Measurements from ENCODE around the gene TMEM232.

Gene TMEM232

DNA sequence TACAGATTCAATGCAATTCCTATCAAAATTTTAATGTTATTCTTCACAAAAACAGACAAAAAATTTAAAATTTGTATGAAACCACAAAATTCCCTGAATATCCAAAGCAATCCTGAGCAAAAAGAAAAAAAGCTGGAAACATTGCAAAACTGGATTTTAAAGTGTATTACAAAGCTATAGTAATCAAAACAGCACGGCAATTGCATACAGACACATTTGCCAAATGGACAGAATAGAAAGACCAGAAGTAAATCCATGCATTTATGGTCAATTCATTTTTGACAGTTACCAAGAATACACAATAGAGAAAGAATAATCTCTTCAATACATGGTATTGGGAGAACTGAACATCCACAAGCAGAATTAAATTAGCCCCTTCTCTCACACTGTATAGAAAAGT lies 110.5 kb downstream of the TMEM232 start:
- H3K9ac ChIP-seq (ENCODE audit: low read depth, low read length, poor library complexity), result no peak overlapping the region
- no peak overlapping the region for H2BK12ac ChIP-seq (ENCODE audit: low read length)
- H3K14ac ChIP-seq (ENCODE audit: low read length), result no peak overlapping the region
- H3K4me3 ChIP-seq (ENCODE audit: low read length in 2 of 2), result no peak overlapping the region
- no peak overlapping the region for H2AFZ ChIP-seq (ENCODE audit: low read length)
- H3K9me3 ChIP-seq (replicated peaks in 1 of 2; ENCODE audit: control insufficient read depth in 2 of 2, insufficient read depth in 1 of 2, low read depth in 1 of 2, low read length in 2 of 2), result peaks cover 0 to 13% of the 10 kb centered on the region in 2 donors
- no peak overlapping the region for H3K18ac ChIP-seq (ENCODE audit: low read length)
- no peak overlapping the region for H2BK5ac ChIP-seq (ENCODE audit: low read length)
- no peak overlapping the region for H3K23ac ChIP-seq (ENCODE audit: low read depth, low read length, poor library complexity)
- DNase-seq (ENCODE audit: low spot score), result no peak
- H3K4me1 ChIP-seq (ENCODE audit: control insufficient read depth in 2 of 2, insufficient read depth in 1 of 2, low read depth in 1 of 2, low read length in 2 of 2), result peaks cover 0 to 3% of the 10 kb centered on the region in 2 donors
- no peak overlapping the region for H3K4ac ChIP-seq (ENCODE audit: low read length)
- H2AK5ac ChIP-seq (ENCODE audit: low read depth, low read length), result no peak overlapping the region
- H3K4me2 ChIP-seq (ENCODE audit: insufficient read depth, low read length, poor library complexity, severe bottlenecking), result no peak overlapping the region
- no peaks in the 10 kb centered on the region for H3K36me3 ChIP-seq (replicated peaks in 1 of 2; ENCODE audit: control insufficient read depth in 2 of 2, insufficient read depth in 2 of 2, low read length in 2 of 2)
- H2BK15ac ChIP-seq (ENCODE audit: low read length), result no peak overlapping the region
- no peak overlapping the region for H4K8ac ChIP-seq (ENCODE audit: low read depth, low read length)
- no CpG with 5 or more reads among the region's 1 CpG for WGBS, 2 donors (ENCODE audit: extremely low coverage in 2 of 2, insufficient read length in 2 of 2, insufficient replicate concordance in 1 of 2)
- H2BK120ac ChIP-seq (ENCODE audit: low read depth, low read length), result no peak overlapping the region
- no peak overlapping the region for H4K91ac ChIP-seq (ENCODE audit: low read depth, low read length, poor library complexity)
- H3K79me1 ChIP-seq (ENCODE audit: low read depth, low read length), result no peaks in the 10 kb centered on the region
- no peak overlapping the region for H3K27ac ChIP-seq (replicated peaks; ENCODE audit: low read length)
- no peaks in the 10 kb centered on the region for H3K27me3 ChIP-seq (ENCODE audit: control insufficient read depth in 3 of 3, insufficient read depth in 3 of 3, low read depth in 1 of 3, low read length in 3 of 3)

DNA sequence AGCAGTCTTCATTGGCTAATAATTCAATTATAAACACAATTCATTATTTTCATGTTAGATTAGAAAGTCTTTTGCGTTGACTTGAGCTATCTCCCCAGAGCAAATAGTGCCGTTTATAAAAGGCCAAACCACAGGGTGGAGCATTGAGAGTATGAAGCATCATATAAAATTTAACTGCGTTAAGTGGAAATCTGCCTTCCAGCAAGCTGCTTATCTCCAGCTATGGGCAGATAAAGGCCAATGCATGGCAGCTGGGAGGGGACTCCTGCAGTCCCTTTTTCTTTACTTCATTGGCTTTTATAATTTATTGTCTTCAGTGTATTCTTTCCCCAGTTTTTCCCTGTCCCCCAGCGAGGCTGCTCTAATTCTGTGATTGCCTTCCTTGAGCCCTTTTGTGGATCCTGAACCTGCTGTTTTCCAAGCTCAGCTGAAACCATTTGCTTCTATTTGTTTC lies 113.7 kb downstream of the TMEM232 start:
- Histone ChIP-seq H3K27me3 (ENCODE audit: control insufficient read depth in 3 of 3, insufficient read depth in 3 of 3, low read depth in 1 of 3, low read length in 3 of 3) (no peaks in the 10 kb centered on the region), H2BK12ac (ENCODE audit: low read length) (no peak overlapping the region), H4K91ac (ENCODE audit: low read depth, low read length, poor library complexity) (no peak overlapping the region), H2AK5ac (ENCODE audit: low read depth, low read length) (no peak overlapping the region), H2BK5ac (ENCODE audit: low read length) (no peak overlapping the region), H3K4me3 (ENCODE audit: low read length in 2 of 2) (no peak overlapping the region), H3K14ac (ENCODE audit: low read length) (no peak overlapping the region), H3K9ac (ENCODE audit: low read depth, low read length, poor library complexity) (no peak overlapping the region), H3K9me3 (replicated peaks in 1 of 2; ENCODE audit: control insufficient read depth in 2 of 2, insufficient read depth in 1 of 2, low read depth in 1 of 2, low read length in 2 of 2) (peaks cover 0 to 13% of the 10 kb centered on the region in 2 donors), H3K4ac (ENCODE audit: low read length) (no peak overlapping the region), H3K36me3 (replicated peaks in 1 of 2; ENCODE audit: control insufficient read depth in 2 of 2, insufficient read depth in 2 of 2, low read length in 2 of 2) (no peaks in the 10 kb centered on the region), H3K79me1 (ENCODE audit: low read depth, low read length) (no peaks in the 10 kb centered on the region), H3K4me1 (ENCODE audit: control insufficient read depth in 2 of 2, insufficient read depth in 1 of 2, low read depth in 1 of 2, low read length in 2 of 2) (peaks cover 0 to 3% of the 10 kb centered on the region in 2 donors), H3K18ac (ENCODE audit: low read length) (no peak overlapping the region), H4K8ac (ENCODE audit: low read depth, low read length) (no peak overlapping the region), H2BK120ac (ENCODE audit: low read depth, low read length) (no peak overlapping the region), H3K27ac (replicated peaks; ENCODE audit: low read length) (no peak overlapping the region), H2BK15ac (ENCODE audit: low read length) (no peak overlapping the region), H3K4me2 (ENCODE audit: insufficient read depth, low read length, poor library complexity, severe bottlenecking) (no peak overlapping the region), H3K23ac (ENCODE audit: low read depth, low read length, poor library complexity) (no peak overlapping the region), H2AFZ (ENCODE audit: low read length) (peak overlapping the region; percentile 40)
- no CpG with 5 or more reads among the region's 4 CpGs for WGBS, 2 donors (ENCODE audit: extremely low coverage in 2 of 2, insufficient read length in 2 of 2, insufficient replicate concordance in 1 of 2)
- no peak for DNase-seq (ENCODE audit: low spot score)

DNA sequence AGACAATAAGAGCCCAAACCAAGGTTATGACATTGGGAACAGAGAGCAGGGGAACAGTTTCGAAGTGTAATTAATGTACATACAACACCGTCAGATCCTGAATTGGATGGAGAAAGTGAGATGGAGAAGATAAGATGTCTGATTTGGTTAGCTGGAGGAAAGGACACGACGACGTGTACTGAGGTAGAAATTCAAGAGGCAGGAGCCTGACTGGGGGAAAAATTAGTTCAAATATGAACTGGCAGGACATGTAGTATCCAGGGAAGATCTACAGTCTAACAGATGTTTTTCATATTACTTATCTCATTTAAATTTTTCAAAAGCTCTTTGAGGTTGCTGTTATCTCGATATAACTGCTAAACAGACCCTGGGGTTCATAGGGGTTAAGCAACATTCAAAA lies 114.7 kb downstream of the TMEM232 start:
- H3K18ac ChIP-seq (ENCODE audit: low read length), result no peak overlapping the region

DNA sequence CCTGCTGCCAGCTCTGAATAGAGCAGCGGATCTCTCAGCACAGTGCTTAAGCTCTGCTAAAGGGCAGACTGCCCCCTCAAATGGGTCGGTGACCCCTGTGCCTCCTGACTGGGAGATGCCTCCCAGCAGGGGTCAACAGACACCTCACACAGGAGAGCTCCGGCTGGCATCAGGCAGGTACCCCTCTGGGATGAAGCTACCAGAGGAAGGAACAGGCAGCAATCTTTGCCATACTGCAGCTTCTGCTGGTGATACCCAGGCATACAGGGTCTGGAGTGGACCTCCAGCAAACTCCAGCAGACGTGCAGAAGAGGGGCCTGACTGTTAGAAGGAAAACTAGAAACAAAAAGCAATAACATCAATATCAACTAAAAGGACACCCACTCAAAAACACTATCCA lies 131.6 kb downstream of the TMEM232 start:
- DNase-seq (ENCODE audit: low spot score), result no peak
- H4K8ac ChIP-seq (ENCODE audit: low read depth, low read length), result no peak overlapping the region
- H2BK15ac ChIP-seq (ENCODE audit: low read length), result no peak overlapping the region
- WGBS, 2 donors (ENCODE audit: extremely low coverage in 2 of 2, insufficient read length in 2 of 2, insufficient replicate concordance in 1 of 2), result no CpG with 5 or more reads among the region's 4 CpGs
- no peak overlapping the region for H4K91ac ChIP-seq (ENCODE audit: low read depth, low read length, poor library complexity)
- H3K4me1 ChIP-seq (ENCODE audit: control insufficient read depth in 2 of 2, insufficient read depth in 1 of 2, low read depth in 1 of 2, low read length in 2 of 2), result no peaks in the 10 kb centered on the region
- H3K36me3 ChIP-seq (replicated peaks in 1 of 2; ENCODE audit: control insufficient read depth in 2 of 2, insufficient read depth in 2 of 2, low read length in 2 of 2), result no peaks in the 10 kb centered on the region
- no peak overlapping the region for H3K27ac ChIP-seq (replicated peaks; ENCODE audit: low read length)
- no peak overlapping the region for H3K4ac ChIP-seq (ENCODE audit: low read length)
- no peak overlapping the region for H3K14ac ChIP-seq (ENCODE audit: low read length)
- no peaks in the 10 kb centered on the region for H3K27me3 ChIP-seq (ENCODE audit: control insufficient read depth in 3 of 3, insufficient read depth in 3 of 3, low read depth in 1 of 3, low read length in 3 of 3)
- peaks cover 0 to 2% of the 10 kb centered on the region in 2 donors for H3K9me3 ChIP-seq (replicated peaks in 1 of 2; ENCODE audit: control insufficient read depth in 2 of 2, insufficient read depth in 1 of 2, low read depth in 1 of 2, low read length in 2 of 2)
- H3K9ac ChIP-seq (ENCODE audit: low read depth, low read length, poor library complexity), result no peak overlapping the region
- H3K23ac ChIP-seq (ENCODE audit: low read depth, low read length, poor library complexity), result no peak overlapping the region
- H2BK12ac ChIP-seq (ENCODE audit: low read length), result no peak overlapping the region
- no peak overlapping the region for H2AFZ ChIP-seq (ENCODE audit: low read length)
- H3K4me2 ChIP-seq (ENCODE audit: insufficient read depth, low read length, poor library complexity, severe bottlenecking), result no peak overlapping the region
- H3K79me1 ChIP-seq (ENCODE audit: low read depth, low read length), result no peaks in the 10 kb centered on the region
- H2BK5ac ChIP-seq (ENCODE audit: low read length), result no peak overlapping the region
- peak overlapping the region in 1 of 2 donors; percentile 62 for H3K4me3 ChIP-seq (ENCODE audit: low read length in 2 of 2)
- no peak overlapping the region for H3K18ac ChIP-seq (ENCODE audit: low read length)
- H2AK5ac ChIP-seq (ENCODE audit: low read depth, low read length), result no peak overlapping the region
- H2BK120ac ChIP-seq (ENCODE audit: low read depth, low read length), result no peak overlapping the region

More for the DNA sequence above, 114.7 kb downstream of the TMEM232 start:
- H3K4me3 ChIP-seq (ENCODE audit: low read length in 2 of 2), result no peak overlapping the region
- H3K9me3 ChIP-seq (replicated peaks in 1 of 2; ENCODE audit: control insufficient read depth in 2 of 2, insufficient read depth in 1 of 2, low read depth in 1 of 2, low read length in 2 of 2), result peaks cover 0 to 13% of the 10 kb centered on the region in 2 donors
- no peak overlapping the region for H3K14ac ChIP-seq (ENCODE audit: low read length)
- no peak overlapping the region for H2BK5ac ChIP-seq (ENCODE audit: low read length)
- no peak overlapping the region for H2BK120ac ChIP-seq (ENCODE audit: low read depth, low read length)
- no peak overlapping the region for H3K4me2 ChIP-seq (ENCODE audit: insufficient read depth, low read length, poor library complexity, severe bottlenecking)
- H2AK5ac ChIP-seq (ENCODE audit: low read depth, low read length), result no peak overlapping the region
- no peak overlapping the region for H3K9ac ChIP-seq (ENCODE audit: low read depth, low read length, poor library complexity)
- no peak overlapping the region for H4K8ac ChIP-seq (ENCODE audit: low read depth, low read length)
- H2AFZ ChIP-seq (ENCODE audit: low read length), result no peak overlapping the region
- no peaks in the 10 kb centered on the region for H3K79me1 ChIP-seq (ENCODE audit: low read depth, low read length)
- H3K4ac ChIP-seq (ENCODE audit: low read length), result no peak overlapping the region
- H4K91ac ChIP-seq (ENCODE audit: low read depth, low read length, poor library complexity), result no peak overlapping the region
- no peak overlapping the region for H3K23ac ChIP-seq (ENCODE audit: low read depth, low read length, poor library complexity)
- WGBS, 2 donors (ENCODE audit: extremely low coverage in 2 of 2, insufficient read length in 2 of 2, insufficient replicate concordance in 1 of 2), result no CpG with 5 or more reads among the region's 6 CpGs
- no peaks in the 10 kb centered on the region for H3K27me3 ChIP-seq (ENCODE audit: control insufficient read depth in 3 of 3, insufficient read depth in 3 of 3, low read depth in 1 of 3, low read length in 3 of 3)
- no peaks in the 10 kb centered on the region for H3K36me3 ChIP-seq (replicated peaks in 1 of 2; ENCODE audit: control insufficient read depth in 2 of 2, insufficient read depth in 2 of 2, low read length in 2 of 2)
- H3K27ac ChIP-seq (replicated peaks; ENCODE audit: low read length), result no peak overlapping the region
- no peak overlapping the region for H2BK15ac ChIP-seq (ENCODE audit: low read length)
- no peak for DNase-seq (ENCODE audit: low spot score)
- peaks cover 0 to 3% of the 10 kb centered on the region in 2 donors for H3K4me1 ChIP-seq (ENCODE audit: control insufficient read depth in 2 of 2, insufficient read depth in 1 of 2, low read depth in 1 of 2, low read length in 2 of 2)
- H2BK12ac ChIP-seq (ENCODE audit: low read length), result no peak overlapping the region
